ENCODE measurements around the gene FAM222B.

The FAM222B gene

DNA sequence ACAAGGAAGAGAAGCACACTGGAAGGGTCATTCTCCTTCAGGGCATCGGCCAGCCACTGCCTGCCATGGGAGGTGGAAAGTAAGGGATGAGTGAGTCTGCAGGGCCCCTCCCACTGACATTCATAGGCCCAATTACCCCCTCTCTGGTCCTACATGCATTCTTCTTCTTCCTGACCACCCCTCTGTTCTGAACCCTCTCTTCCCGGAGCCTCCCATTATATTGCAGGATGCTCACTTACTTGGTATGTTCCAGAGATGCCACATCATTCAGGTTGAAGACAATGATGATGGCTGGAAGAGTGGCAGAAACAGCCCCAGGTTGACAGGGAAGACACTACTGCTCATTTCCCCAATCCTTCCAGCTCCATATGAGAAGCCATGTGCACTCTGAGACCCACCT, 127.4 kb downstream of the FAM222B start:
- Histone ChIP-seq H3K27me3 (no peaks in the 10 kb centered on the region), H3K4me2 (peak overlapping the region in 10 of 11 experiments; percentile 2 to 99 (median 98); a peak in 14 of 22 replicates), H3K9ac (peak overlapping the region in 4 of 11 experiments; percentile 41 to 99 (median 97); a peak in 3 of 22 replicates), H3K4me3 (peak overlapping the region in 1 of 10 experiments; percentile 94; a peak in 1 of 20 replicates), H3K27ac (0 out of 22 replicates have a peak overlapping the region, but pooled peaks of 1 of the 11 experiments have one; percentile 21), H4K20me1 (peaks cover 0 to 40% (median 19%) of the 10 kb centered on the region in 11 experiments; a peak in 14 of 22 replicates), H3K4me1 (peaks cover 48 to 65% (median 55%) of the 10 kb centered on the region in 10 experiments), H3K9me3 (replicated peaks in 1 of 11) (no peaks in the 10 kb centered on the region), H3K36me3 (peaks cover 20 to 38% (median 33%) of the 10 kb centered on the region in 11 experiments)
- no peak for TF ChIP-seq Cebpa-rat (IDR thresholded peaks at IDR 0.05)

DNA sequence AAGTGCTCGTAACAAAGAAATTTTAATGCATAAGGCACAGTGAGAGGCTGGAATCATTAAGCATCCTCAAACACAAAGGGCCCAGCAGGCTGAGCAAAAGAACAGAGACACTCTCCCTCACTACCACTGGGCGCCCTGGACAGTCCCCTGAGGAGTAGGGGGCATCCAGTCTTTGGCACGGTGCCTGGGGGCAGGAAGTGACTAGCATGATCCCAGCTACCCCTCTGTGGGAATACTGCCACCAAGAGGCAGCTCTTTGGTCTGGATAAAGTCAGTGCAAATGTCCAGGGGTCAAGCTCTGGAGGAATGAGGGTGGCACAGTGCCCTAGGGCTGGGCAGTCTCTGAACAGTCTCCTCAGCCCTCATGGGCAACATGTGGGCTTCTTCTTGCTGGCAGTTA, 128.3 kb downstream of the FAM222B start:
- Histone ChIP-seq H3K4me1 (peaks cover 55 to 74% (median 63%) of the 10 kb centered on the region in 10 experiments), H3K27me3 (no peaks in the 10 kb centered on the region), H3K36me3 (peaks cover 20 to 38% (median 33%) of the 10 kb centered on the region in 11 experiments), H4K20me1 (peaks cover 0 to 40% (median 18%) of the 10 kb centered on the region in 11 experiments; a peak in 13 of 22 replicates), H3K4me3 (no peak overlapping the region), H3K9ac (peak overlapping the region in 2 of 11 experiments; percentile 22 to 28; a peak in 1 of 22 replicates), H3K27ac (0 out of 22 replicates have a peak overlapping the region, but pooled peaks of 1 of the 11 experiments have one; percentile 21), H3K9me3 (replicated peaks in 1 of 11) (no peaks in the 10 kb centered on the region), H3K4me2 (no peak overlapping the region; a peak in 1 of 22 replicates)
- TF ChIP-seq Cebpa-rat (IDR thresholded peaks at IDR 0.05) = no peak

- Histone ChIP-seq H3K9ac (peak overlapping the region in 8 of 11 experiments; percentile 86 to 96 (median 92); a peak in 16 of 22 replicates), H3K4me2 (peak overlapping the region; percentile 94 to 99 (median 98))
Observed at GRCh38 chr17:28712705-28713415, 129.7 kb downstream of the FAM222B start.

DNA sequence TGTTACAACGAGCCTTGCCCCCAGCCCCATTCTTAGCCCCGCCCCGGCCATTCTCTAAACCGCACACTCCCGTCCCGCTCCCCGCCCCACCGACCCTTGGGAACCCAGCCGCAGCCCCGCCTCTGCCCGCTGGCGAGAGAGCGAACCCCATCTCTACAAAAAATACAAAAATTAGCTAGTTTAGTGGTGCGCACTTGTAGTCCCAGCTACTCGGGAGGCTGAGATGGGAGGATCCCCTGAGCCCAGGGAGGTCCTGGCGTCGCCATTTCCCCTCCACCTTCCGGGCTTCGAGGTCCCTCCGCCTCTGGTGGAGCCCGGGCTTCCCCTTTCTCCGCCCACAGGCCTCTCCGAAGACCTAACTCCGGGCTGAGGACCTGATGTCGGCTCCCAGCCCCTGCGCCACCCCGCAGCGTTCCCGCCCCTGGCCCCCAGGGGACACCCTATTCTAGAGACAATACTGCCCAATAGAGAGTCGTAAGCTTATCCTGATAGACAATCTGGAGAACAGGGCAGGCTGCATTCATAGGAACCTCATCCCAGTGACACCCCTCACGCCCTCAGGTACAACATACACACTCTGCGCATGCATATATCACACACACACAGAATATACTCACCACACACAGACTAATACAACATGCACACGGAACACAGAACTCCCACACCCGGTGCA, 130.4 kb downstream of the FAM222B start:
- H3K9ac ChIP-seq = peak overlapping the region; percentile 86 to 96 (median 91)
- peak overlapping the region; percentile 94 to 99 (median 98) for H3K4me2 ChIP-seq
- peak overlapping the region; percentile 45 to 98 (median 94); a peak in 21 of 22 replicates for H3K27ac ChIP-seq
- peaks cover 0 to 40% (median 17%) of the 10 kb centered on the region in 11 experiments; a peak in 13 of 22 replicates for H4K20me1 ChIP-seq
- no peak for TF ChIP-seq Cebpa-rat (IDR thresholded peaks at IDR 0.05)
- H3K27me3 ChIP-seq = no peaks in the 10 kb centered on the region
- peak overlapping the region; percentile 63 to 81 (median 70) for H3K4me3 ChIP-seq
- peaks cover 45 to 63% (median 51%) of the 10 kb centered on the region in 10 experiments for H3K4me1 ChIP-seq
- no peaks in the 10 kb centered on the region for H3K9me3 ChIP-seq (replicated peaks in 1 of 11)
- H3K36me3 ChIP-seq = peaks cover 20 to 38% (median 33%) of the 10 kb centered on the region in 11 experiments

More at GRCh38 chr17:28712705-28713415, 129.7 kb downstream of the FAM222B start:
- no peak; a peak in 1 of 22 replicates for TF ChIP-seq Cebpa-rat (IDR thresholded peaks at IDR 0.05)
- Histone ChIP-seq H3K27me3 (no peaks in the 10 kb centered on the region), H3K36me3 (peaks cover 20 to 38% (median 33%) of the 10 kb centered on the region in 11 experiments), H3K27ac (peak overlapping the region in 9 of 11 experiments; percentile 28 to 96 (median 94); a peak in 13 of 22 replicates), H3K4me1 (peaks cover 45 to 63% (median 51%) of the 10 kb centered on the region in 10 experiments), H3K4me3 (peak overlapping the region in 7 of 10 experiments; percentile 63 to 81 (median 70); a peak in 10 of 20 replicates), H3K9me3 (replicated peaks in 1 of 11) (no peaks in the 10 kb centered on the region), H4K20me1 (peaks cover 0 to 40% (median 18%) of the 10 kb centered on the region in 11 experiments; a peak in 13 of 22 replicates)

GRCh38 chr17:28711723-28712031, 130.9 kb downstream of the FAM222B start, which contains the start of gene PROCA1:
Gene PROCA1 (minus strand): TSS chr17:28711888. CDS start chr17:28711660, 228 bp downstream.
- Histone ChIP-seq H3K36me3 (peaks cover 20 to 38% (median 33%) of the 10 kb centered on the region in 11 experiments), H3K27me3 (no peaks in the 10 kb centered on the region), H3K27ac (peak within 1 kb of the TSS; percentile 76 to 98 (median 94)), H3K4me1 (peaks cover 42 to 63% (median 48%) of the 10 kb centered on the region in 10 experiments), H3K4me3 (peak within 1 kb of the TSS; percentile 63 to 81 (median 70)), H3K9ac (peak within 1 kb of the TSS; percentile 86 to 96 (median 91)), H3K4me2 (peak within 1 kb of the TSS; percentile 94 to 99 (median 98)), H3K9me3 (replicated peaks in 1 of 11) (no peaks in the 10 kb centered on the region), H4K20me1 (peaks cover 0 to 36% (median 16%) of the 10 kb centered on the region in 11 experiments; a peak in 13 of 22 replicates)
- no peak for TF ChIP-seq Cebpa-rat (IDR thresholded peaks at IDR 0.05)

- no peaks in the 10 kb centered on the region for H3K27me3 ChIP-seq
- peak overlapping the region; percentile 76 to 98 (median 94) for H3K27ac ChIP-seq
- H3K4me2 ChIP-seq = peak overlapping the region; percentile 94 to 99 (median 98)
- H3K9me3 ChIP-seq (replicated peaks in 1 of 11) = no peaks in the 10 kb centered on the region
- peak overlapping the region; percentile 86 to 96 (median 91) for H3K9ac ChIP-seq
- no peak for TF ChIP-seq Cebpa-rat (IDR thresholded peaks at IDR 0.05)
- peak overlapping the region; percentile 63 to 81 (median 70) for H3K4me3 ChIP-seq
- peaks cover 0 to 30% (median 16%) of the 10 kb centered on the region in 11 experiments; a peak in 13 of 22 replicates for H4K20me1 ChIP-seq
- peaks cover 37 to 57% (median 42%) of the 10 kb centered on the region in 10 experiments for H3K4me1 ChIP-seq
- H3K36me3 ChIP-seq = peaks cover 20 to 39% (median 32%) of the 10 kb centered on the region in 11 experiments
Observed at GRCh38 chr17:28710861-28711722, 131.5 kb downstream of the FAM222B start.

DNA sequence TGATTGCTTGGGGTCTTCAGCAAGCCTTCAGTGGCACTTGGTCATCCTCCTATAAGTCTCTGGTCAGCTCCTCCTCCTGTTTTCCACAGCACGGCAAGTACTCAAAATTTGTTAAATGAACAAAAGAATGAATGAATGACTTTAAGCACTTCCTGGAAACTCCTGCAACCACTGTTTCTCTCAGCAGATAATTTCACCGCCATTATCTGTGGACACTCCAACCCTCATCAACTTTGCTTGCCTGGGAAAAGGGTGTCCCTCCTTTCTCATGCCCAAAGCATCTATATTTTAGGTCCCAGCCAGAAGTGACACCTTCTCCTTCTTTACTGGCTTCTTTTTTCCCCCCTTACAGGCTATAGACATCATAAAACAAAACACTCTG, 135.3 kb downstream of the FAM222B start:
- peaks cover 21 to 37% (median 27%) of the 10 kb centered on the region in 10 experiments for H3K4me1 ChIP-seq
- H3K9ac ChIP-seq = no peak overlapping the region
- H3K36me3 ChIP-seq = peaks cover 24 to 41% (median 34%) of the 10 kb centered on the region in 11 experiments
- no peaks in the 10 kb centered on the region for H3K9me3 ChIP-seq (replicated peaks in 1 of 11)
- no peak overlapping the region for H3K4me2 ChIP-seq
- H3K27me3 ChIP-seq = no peaks in the 10 kb centered on the region
- no peak for TF ChIP-seq Cebpa-rat (IDR thresholded peaks at IDR 0.05)
- peaks cover 0 to 43% (median 13%) of the 10 kb centered on the region in 11 experiments; a peak in 14 of 22 replicates for H4K20me1 ChIP-seq
- no peak overlapping the region for H3K27ac ChIP-seq
- no peak overlapping the region for H3K4me3 ChIP-seq

Measured in BLaER1 treated with 17β-estradiol and CSF1 and Interleukin-3, amounts not matched to agents 10 nM and 100 nM (cell line).